ENCODE measurements around the gene ELMO1. TPM values are rescaled to one million over a fixed set of nuclear protein-coding genes. Genes with fewer than 3 reads are reported as not detected.

Gene ELMO1
- total RNA-seq, 1 donor from 2014 or later = 110 TPM

- peaks cover 26% of the 10 kb centered on the region for H3K36me3 Mint-ChIP-seq (ENCODE audit: low read depth)
- DNase-seq = no peak
- H3K9me3 Mint-ChIP-seq = no peaks in the 10 kb centered on the region
- H3K27ac Mint-ChIP-seq = no peak overlapping the region
- peaks cover 27% of the 10 kb centered on the region for H3K4me1 Mint-ChIP-seq
- H3K4me3 Mint-ChIP-seq = no peak overlapping the region
- intact Hi-C loops (cut with micrococcal nuclease) = no loop called here
- no peaks in the 10 kb centered on the region for H3K27me3 Mint-ChIP-seq
Measured at GRCh38 chr7:37290731-37291130, 157.9 kb downstream of the ELMO1 start.

- no peak overlapping the region for H3K27ac Mint-ChIP-seq
- DNase-seq = no peak
- H3K36me3 Mint-ChIP-seq (ENCODE audit: low read depth) = peaks cover 21% of the 10 kb centered on the region
- H3K27me3 Mint-ChIP-seq = no peaks in the 10 kb centered on the region
- H3K4me1 Mint-ChIP-seq = peaks cover 34% of the 10 kb centered on the region
- no peaks in the 10 kb centered on the region for H3K9me3 Mint-ChIP-seq
- intact Hi-C loops (cut with micrococcal nuclease) = loop anchor here (5.0 kb wide), 1 partner anchor 208 kb away; no protein-coding TSS in a partner anchor
- no peak overlapping the region for H3K4me3 Mint-ChIP-seq
Measured at GRCh38 chr7:37289781-37290180, 158.9 kb downstream of the ELMO1 start.

GRCh38 chr7:37289367-37289766 lies 159.3 kb downstream of the ELMO1 start:
- Mint-ChIP-seq H3K4me1 (peaks cover 35% of the 10 kb centered on the region), H3K9me3 (no peaks in the 10 kb centered on the region), H3K4me3 (no peak overlapping the region), H3K27me3 (no peaks in the 10 kb centered on the region), H3K27ac (no peak overlapping the region), H3K36me3 (ENCODE audit: low read depth) (peaks cover 20% of the 10 kb centered on the region)
- DNase-seq = no peak
- intact Hi-C loops (cut with micrococcal nuclease) = loop anchor here (5.0 kb wide), 1 partner anchor 208 kb away; no protein-coding TSS in a partner anchor

- Mint-ChIP-seq H3K36me3 (ENCODE audit: low read depth) (peaks cover 16% of the 10 kb centered on the region), H3K4me1 (peaks cover 35% of the 10 kb centered on the region), H3K4me3 (no peak overlapping the region), H3K27ac (peak overlapping the region; percentile 39), H3K27me3 (no peaks in the 10 kb centered on the region), H3K9me3 (no peaks in the 10 kb centered on the region)
- no peak for DNase-seq
- intact Hi-C loops (cut with micrococcal nuclease) = loop anchor here (5.0 kb wide), 1 partner anchor 210 kb away; no protein-coding TSS in a partner anchor
Measured at GRCh38 chr7:37287131-37287855, 161.4 kb downstream of the ELMO1 start.

GRCh38 chr7:37286454-37286832 lies 162.2 kb downstream of the ELMO1 start:
- Mint-ChIP-seq H3K9me3 (no peaks in the 10 kb centered on the region), H3K36me3 (ENCODE audit: low read depth) (peaks cover 21% of the 10 kb centered on the region), H3K27ac (no peak overlapping the region), H3K4me3 (no peak overlapping the region), H3K27me3 (no peaks in the 10 kb centered on the region), H3K4me1 (peaks cover 35% of the 10 kb centered on the region)
- no peak for DNase-seq
- intact Hi-C loops (cut with micrococcal nuclease) = loop anchor here (5.0 kb wide), 1 partner anchor 211 kb away; no protein-coding TSS in a partner anchor

- intact Hi-C loops (cut with micrococcal nuclease) = loop anchor here (2.0 to 5.0 kb wide), 3 partner anchors 57 to 211 kb away; no protein-coding TSS in a partner anchor
- no peaks in the 10 kb centered on the region for H3K27me3 Mint-ChIP-seq
- H3K27ac Mint-ChIP-seq = peak overlapping the region; percentile 51
- DNase-seq = peak; percentile 66
- peaks cover 32% of the 10 kb centered on the region for H3K4me1 Mint-ChIP-seq
- peaks cover 20% of the 10 kb centered on the region for H3K36me3 Mint-ChIP-seq (ENCODE audit: low read depth)
- H3K4me3 Mint-ChIP-seq = no peak overlapping the region
- H3K9me3 Mint-ChIP-seq = no peaks in the 10 kb centered on the region
Measured at GRCh38 chr7:37285706-37286453, 162.8 kb downstream of the ELMO1 start.

GRCh38 chr7:37284805-37285231 lies 163.8 kb downstream of the ELMO1 start:
- Mint-ChIP-seq H3K4me1 (peaks cover 34% of the 10 kb centered on the region), H3K9me3 (no peaks in the 10 kb centered on the region), H3K27me3 (no peaks in the 10 kb centered on the region), H3K27ac (no peak overlapping the region), H3K36me3 (ENCODE audit: low read depth) (peaks cover 24% of the 10 kb centered on the region), H3K4me3 (no peak overlapping the region)
- intact Hi-C loops (cut with micrococcal nuclease) = loop anchor here (2.0 to 5.0 kb wide), 3 partner anchors 58 to 212 kb away; no protein-coding TSS in a partner anchor
- peak; percentile 82 for DNase-seq

- intact Hi-C loops (cut with micrococcal nuclease) = loop anchor here (2.0 kb wide), 2 partner anchors 59 to 69 kb away; no protein-coding TSS in a partner anchor
Measured at GRCh38 chr7:37284285-37284684, 164.4 kb downstream of the ELMO1 start.

GRCh38 chr7:37283716-37284115 lies 164.9 kb downstream of the ELMO1 start:
- Mint-ChIP-seq H3K4me1 (peaks cover 29% of the 10 kb centered on the region), H3K4me3 (no peak overlapping the region), H3K9me3 (no peaks in the 10 kb centered on the region), H3K36me3 (ENCODE audit: low read depth) (peaks cover 19% of the 10 kb centered on the region), H3K27me3 (no peaks in the 10 kb centered on the region), H3K27ac (peak overlapping the region; percentile 13)
- DNase-seq = no peak
- intact Hi-C loops (cut with micrococcal nuclease) = loop anchor here (2.0 kb wide), 2 partner anchors 59 to 69 kb away; no protein-coding TSS in a partner anchor

More at GRCh38 chr7:37284285-37284684, 164.4 kb downstream of the ELMO1 start:
- H3K9me3 Mint-ChIP-seq = no peaks in the 10 kb centered on the region
- no peak overlapping the region for H3K4me3 Mint-ChIP-seq
- no peak for DNase-seq
- H3K36me3 Mint-ChIP-seq (ENCODE audit: low read depth) = peaks cover 24% of the 10 kb centered on the region
- H3K4me1 Mint-ChIP-seq = peaks cover 31% of the 10 kb centered on the region
- H3K27me3 Mint-ChIP-seq = no peaks in the 10 kb centered on the region
- H3K27ac Mint-ChIP-seq = no peak overlapping the region

GRCh38 chr7:37282927-37283326 lies 165.7 kb downstream of the ELMO1 start:
- no peak overlapping the region for H3K4me3 Mint-ChIP-seq
- peaks cover 17% of the 10 kb centered on the region for H3K36me3 Mint-ChIP-seq (ENCODE audit: low read depth)
- H3K27me3 Mint-ChIP-seq = no peaks in the 10 kb centered on the region
- H3K9me3 Mint-ChIP-seq = no peaks in the 10 kb centered on the region
- H3K27ac Mint-ChIP-seq = no peak overlapping the region
- intact Hi-C loops (cut with micrococcal nuclease) = no loop called here
- no peak for DNase-seq
- peaks cover 29% of the 10 kb centered on the region for H3K4me1 Mint-ChIP-seq

- peaks cover 19% of the 10 kb centered on the region for H3K36me3 Mint-ChIP-seq (ENCODE audit: low read depth)
- intact Hi-C loops (cut with micrococcal nuclease) = no loop called here
- no peak for DNase-seq
- peaks cover 24% of the 10 kb centered on the region for H3K4me1 Mint-ChIP-seq
- H3K27me3 Mint-ChIP-seq = no peaks in the 10 kb centered on the region
- H3K27ac Mint-ChIP-seq = no peak overlapping the region
- H3K4me3 Mint-ChIP-seq = no peak overlapping the region
- H3K9me3 Mint-ChIP-seq = no peaks in the 10 kb centered on the region
Measured at GRCh38 chr7:37282093-37282444, 166.6 kb downstream of the ELMO1 start.

GRCh38 chr7:37281368-37282092 lies 167.1 kb downstream of the ELMO1 start:
- intact Hi-C loops (cut with micrococcal nuclease) = no loop called here
- Mint-ChIP-seq H3K4me1 (peaks cover 24% of the 10 kb centered on the region), H3K36me3 (ENCODE audit: low read depth) (peaks cover 19% of the 10 kb centered on the region), H3K9me3 (no peaks in the 10 kb centered on the region), H3K27me3 (no peaks in the 10 kb centered on the region), H3K4me3 (no peak overlapping the region), H3K27ac (no peak overlapping the region)
- no peak for DNase-seq

GRCh38 chr7:37277513-37277912 lies 171.2 kb downstream of the ELMO1 start:
- DNase-seq = peak; percentile 45
- Mint-ChIP-seq H3K27ac (no peak overlapping the region), H3K4me3 (no peak overlapping the region), H3K27me3 (no peaks in the 10 kb centered on the region), H3K36me3 (ENCODE audit: low read depth) (peaks cover 27% of the 10 kb centered on the region), H3K4me1 (peaks cover 28% of the 10 kb centered on the region), H3K9me3 (no peaks in the 10 kb centered on the region)
- intact Hi-C loops (cut with micrococcal nuclease) = no loop called here

All from activated CD4-positive, alpha-beta T cell treated with anti-CD3 and anti-CD28 coated beads, Interleukin-2, amount 10 ng/mL, durations not matched to agents 24 days and 14 days (primary cell).